GM21786 (cell line): ENCODE results near the gene ARID4B.
"Not testable (repeated sequence)": the region's sequence is repeated elsewhere in the genome, so short reads cannot be mapped to it uniquely, and the experiment has no call there.

Source experiments
- ATAC-seq: cut with Tn5 transposase; IDR thresholded peaks from one replicate; pipeline ENCODE4 v1.9.1; 2021; ENCODE audit not compliant: unreplicated experiment

Gene ARID4B

DNA sequence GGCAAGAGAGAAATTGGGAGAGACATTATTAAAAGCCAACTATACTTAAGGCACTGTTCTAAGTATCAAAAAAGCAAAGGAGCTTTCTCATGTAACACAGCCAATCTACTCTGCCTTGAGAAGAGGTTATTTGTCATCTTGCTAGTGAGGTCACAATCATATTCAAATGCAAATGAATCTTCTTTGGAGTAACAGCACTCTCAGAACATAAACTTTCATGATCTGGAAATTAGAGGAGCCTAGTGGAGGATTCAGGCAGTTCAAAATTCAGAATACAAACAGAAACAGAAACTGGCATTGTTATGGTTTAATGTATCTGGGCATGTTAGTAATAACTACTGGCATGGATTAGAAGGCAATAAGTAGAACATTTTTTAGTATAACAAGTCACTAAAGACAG, 57.4 kb downstream of the ARID4B start:
- no peak for ATAC-seq

DNA sequence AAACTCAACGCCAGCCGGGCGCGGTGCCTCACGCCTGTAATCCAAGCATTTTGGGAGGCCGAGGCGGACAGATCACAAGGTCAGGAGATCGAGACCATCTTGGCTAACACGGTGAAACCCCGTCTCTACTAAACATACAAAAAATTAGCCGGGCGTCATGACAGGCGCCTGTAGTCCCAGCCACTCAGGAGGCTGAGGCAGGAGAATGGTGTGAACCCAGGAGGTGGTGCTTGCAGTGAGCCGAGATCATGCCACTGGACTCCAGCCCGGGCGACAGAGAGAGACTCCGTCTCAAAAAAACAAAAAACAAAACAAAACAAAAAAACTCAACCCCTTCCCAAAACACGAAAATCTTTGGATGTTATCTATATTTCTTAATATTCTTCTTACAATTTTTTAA, 58.0 kb downstream of the ARID4B start:
- not testable (repeated sequence) for ATAC-seq

DNA sequence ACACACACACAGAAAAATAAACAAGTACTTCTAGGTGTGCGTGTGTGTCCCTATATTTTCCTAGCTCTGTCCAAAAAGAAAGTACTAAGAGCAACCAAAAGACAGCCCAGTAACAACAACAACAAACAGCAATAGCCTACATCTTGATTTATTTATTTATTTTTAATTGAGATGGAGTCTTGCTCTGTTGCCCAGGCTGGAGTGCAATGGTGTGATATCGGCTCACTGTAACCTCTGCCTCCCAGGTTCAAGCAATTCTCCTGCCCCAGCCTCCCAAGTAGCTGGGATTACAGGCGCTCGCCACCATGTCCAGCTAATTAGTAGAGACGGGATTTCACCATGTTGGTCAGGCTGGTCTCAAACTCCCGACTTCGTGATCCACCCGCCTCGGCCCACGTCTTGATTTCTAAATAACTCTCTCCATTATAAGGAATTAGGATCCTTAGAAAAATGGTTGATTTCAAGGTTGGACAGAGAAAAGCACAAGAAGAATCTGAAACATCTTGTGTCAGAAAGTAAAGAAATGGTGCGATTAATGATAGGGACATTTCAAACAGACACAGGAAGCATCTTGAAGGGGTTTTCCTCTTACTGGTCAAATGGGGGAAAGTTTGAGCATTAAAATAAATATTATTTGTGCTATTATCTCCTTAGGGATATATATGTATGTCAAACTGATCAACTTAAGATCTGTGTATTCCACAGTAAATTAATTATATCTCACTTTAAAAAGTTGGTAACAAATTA, 59.4 kb downstream of the ARID4B start:
- ATAC-seq: no peak

DNA sequence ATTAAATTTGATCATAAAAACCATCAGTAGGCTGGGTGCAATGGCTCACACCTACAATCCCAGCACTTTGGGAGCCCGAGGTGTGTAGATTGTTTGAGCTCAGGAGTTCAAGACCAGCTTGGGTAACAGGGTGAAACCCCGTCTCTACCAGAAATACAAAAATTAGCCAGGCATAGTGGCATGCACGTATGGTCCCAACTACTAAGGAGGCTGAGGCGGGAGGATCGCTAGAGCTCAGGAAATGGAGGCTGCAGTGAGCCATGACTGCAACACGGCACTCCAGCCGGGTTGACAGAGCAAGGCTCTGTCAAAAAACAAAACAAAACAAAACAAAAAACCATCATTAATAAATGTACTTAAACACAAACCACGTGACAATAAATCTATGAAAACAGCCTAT, 61.0 kb downstream of the ARID4B start:
- no peak for ATAC-seq

DNA sequence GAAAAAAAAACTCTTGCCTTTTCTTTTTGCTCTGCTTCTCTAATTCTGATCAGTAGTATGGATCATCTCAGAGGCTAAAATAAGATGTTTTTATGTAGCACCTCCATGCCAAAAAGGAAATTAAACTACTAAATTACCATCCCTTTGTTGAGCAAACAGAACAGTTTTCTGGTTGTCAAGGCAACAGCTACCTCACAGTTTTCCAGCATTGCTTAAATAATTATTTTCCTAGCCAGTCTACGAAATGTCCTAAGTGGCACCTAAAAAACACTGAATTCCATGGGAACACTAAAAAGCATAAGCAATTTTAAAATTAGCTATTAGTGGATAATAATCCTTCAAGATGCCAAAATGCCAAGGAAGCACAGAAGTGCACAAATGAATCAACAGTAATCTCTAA, 61.7 kb downstream of the ARID4B start:
- ATAC-seq: no peak

DNA sequence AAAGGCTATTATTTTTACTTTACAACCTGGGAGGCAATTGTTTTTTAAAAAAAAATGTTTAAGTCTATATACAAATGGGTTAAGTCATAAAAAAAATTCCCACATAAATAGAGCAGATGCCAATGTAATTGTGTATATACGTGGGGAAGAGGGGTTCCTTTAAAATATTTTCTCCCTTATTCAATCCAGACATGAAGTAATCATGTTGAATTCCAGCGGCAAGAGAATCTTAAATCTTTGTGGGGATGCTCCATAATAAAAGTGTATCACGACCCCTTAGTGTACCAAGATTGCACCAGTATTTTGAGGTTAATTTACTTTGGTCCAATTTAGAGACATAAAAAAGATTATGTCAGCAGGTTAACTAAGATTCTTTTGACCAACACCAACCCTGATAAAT, 62.1 kb downstream of the ARID4B start:
- no peak for ATAC-seq

DNA sequence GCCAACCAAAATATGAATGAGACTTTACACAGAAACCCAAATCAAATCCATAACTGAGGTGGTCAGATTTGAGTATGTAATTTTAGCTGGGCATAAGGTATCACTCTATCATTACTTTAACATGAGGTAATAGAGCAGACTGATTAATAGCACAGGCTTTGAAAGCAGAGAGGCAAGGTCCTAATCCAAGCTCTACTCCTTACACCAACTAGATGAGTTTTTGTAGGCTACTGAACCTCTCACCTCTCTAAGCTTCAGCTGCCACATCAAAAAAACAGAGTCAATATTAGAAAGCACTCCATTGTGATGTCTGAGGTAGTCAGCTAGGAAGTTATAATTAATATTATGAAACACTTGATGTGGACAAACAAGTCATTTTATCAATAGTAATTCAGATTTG, 63.7 kb downstream of the ARID4B start:
- no peak for ATAC-seq

DNA sequence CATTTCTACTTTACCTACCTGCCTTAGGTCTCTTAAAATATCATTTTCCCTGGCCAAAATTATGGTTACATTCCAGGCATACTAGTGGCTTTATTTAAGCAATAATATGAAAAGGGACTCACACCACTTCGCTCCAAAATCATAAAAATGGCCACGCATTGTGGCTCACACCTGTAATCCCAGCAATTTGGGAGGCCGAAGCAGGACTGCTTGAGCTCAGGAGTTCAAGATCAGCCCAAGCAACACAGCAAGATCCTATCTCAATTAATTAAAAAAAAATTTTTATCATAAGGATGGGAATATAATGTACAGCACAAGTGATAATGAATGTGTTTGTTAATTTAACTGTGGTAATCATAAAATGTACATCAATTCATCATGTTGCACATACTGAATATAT, 65.4 kb downstream of the ARID4B start:
- ATAC-seq: no peak

DNA sequence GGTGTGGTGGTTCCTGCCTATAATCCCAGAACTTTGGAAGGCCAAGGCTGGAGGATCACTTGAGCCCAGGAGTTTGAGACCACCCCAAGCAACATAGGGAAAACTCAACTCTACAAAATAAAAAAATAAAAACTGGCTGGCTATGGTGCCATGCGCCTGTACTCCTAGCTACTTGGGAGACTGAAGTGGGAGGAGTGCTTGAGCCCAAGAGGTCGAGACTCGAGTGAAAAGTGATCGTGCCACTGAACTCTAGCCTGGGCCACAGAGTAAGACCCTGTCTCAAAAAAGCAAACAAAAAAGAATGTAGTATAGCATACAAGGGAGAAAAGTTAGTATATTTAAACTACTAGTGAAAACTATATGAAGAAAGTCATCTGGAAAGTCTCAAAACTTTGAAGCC, 66.7 kb downstream of the ARID4B start:
- ATAC-seq: no peak

DNA sequence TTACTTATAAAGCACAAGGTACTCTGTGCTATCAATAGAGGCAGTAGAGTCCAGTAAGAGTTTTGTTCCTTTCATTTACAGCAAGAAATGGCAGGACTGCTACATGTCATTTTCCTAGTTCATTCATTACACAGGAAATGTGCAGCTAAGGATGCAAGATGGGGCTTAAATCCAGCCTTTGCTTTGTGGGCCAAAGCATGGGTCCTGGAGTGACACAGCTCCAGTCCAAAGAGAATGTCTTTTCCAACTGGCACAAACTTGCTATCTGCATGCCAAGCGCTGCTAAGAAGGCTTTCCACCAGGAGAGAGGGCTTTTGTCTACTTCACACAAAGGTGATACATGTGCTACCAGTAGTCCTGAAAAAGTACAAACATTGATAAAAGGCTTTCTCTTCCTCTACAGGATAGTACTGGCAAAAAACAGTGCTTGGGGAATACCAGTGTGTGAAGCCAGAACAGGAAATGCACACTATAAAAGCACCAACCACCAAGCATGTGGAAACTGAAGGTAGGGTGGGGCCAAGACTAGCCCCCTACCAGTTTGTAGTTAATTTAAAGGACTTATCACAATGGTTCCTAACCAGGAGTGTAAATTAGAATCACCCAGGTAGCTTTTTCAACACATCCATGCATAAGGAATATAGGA, 68.7 kb downstream of the ARID4B start:
- peak; percentile 71 for ATAC-seq

DNA sequence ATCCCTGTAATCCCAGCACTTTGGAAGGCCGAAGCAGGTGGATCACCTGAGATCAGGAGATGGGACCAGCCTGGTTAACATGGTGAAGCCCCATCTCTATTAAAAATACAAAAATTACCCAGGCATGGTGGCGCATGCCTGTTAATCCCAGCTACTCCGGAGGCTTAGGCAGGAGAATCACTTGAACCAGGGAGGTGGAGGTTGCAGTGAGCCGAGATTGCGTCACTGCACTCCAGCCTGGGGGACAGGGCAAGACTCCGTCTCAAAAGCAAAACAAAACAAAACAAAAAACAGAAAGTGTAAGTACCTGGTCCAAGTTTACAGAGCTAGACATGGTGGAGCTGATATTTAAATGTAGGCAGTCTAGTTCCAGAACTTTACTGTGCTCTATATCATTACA, 69.9 kb downstream of the ARID4B start:
- not testable (repeated sequence) for ATAC-seq

DNA sequence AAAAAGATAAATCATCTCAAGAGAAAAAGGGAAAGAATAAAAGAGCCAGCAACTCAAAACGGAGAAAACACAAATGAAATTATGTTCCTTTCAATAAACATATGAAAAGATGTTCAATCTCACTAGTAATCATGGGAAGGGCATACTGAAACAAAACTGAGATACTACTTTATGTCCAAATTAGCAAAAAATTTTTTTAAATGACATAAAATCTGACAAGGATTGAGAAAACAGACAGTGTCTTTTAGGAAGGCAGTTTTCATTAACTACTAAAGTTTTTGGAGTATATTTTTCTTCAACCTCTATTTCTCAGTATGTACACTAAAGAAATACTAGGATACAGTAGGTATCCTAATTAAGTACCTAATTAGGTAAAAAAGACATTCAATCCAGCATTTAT, 73.3 kb downstream of the ARID4B start:
- no peak for ATAC-seq

DNA sequence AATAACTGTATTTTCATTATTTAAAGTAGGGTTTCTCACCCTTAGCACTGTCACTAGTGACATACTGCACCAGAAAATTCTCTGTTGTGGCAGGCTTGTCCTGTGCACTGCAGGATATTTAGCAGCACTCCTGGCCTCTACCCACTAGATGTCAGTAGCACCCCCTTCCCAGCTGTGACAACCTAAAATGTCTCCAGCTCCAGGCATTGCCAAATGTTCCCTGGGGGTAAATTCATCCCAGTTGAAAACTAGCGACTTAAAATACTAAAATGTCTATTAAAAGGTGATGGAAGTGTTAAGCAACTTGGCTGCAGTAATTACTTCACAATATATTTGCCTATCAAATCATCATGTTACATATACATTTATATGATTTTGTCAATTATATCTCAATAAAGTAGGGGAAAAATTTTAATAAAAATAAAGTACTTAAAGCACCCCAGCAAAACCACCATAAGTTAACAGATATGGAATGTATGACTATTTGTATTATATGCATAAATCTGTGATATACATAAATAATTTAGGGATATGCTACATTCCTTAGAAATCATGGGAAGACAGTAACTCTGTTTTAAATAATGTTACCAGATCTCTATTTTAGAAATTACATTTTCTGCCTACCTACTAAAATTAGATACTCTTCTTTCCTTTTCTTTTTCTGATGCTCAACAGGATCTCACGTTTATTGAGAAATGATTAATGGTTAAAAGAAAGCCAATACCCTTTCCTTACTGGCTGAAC, 74.6 kb downstream of the ARID4B start:
- peak; percentile 82 for ATAC-seq

DNA sequence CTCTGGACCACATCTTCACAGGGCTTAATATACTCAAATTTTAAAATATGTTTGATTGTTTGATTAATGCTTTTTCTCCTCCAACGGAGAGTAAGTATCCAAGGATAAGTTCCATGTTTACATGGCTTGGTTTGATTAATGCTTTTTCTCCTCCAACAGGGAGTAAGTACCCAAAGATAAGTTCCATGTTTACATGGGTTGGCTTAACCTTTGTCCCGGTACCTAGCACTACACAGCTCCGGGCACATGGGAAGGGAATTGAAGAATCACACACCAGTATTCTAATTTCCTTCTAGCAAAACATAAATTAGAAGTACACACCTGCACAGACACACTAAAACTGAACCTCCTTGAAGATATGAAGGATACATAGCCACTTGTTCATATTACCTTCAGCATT, 77.5 kb downstream of the ARID4B start:
- no peak for ATAC-seq

DNA sequence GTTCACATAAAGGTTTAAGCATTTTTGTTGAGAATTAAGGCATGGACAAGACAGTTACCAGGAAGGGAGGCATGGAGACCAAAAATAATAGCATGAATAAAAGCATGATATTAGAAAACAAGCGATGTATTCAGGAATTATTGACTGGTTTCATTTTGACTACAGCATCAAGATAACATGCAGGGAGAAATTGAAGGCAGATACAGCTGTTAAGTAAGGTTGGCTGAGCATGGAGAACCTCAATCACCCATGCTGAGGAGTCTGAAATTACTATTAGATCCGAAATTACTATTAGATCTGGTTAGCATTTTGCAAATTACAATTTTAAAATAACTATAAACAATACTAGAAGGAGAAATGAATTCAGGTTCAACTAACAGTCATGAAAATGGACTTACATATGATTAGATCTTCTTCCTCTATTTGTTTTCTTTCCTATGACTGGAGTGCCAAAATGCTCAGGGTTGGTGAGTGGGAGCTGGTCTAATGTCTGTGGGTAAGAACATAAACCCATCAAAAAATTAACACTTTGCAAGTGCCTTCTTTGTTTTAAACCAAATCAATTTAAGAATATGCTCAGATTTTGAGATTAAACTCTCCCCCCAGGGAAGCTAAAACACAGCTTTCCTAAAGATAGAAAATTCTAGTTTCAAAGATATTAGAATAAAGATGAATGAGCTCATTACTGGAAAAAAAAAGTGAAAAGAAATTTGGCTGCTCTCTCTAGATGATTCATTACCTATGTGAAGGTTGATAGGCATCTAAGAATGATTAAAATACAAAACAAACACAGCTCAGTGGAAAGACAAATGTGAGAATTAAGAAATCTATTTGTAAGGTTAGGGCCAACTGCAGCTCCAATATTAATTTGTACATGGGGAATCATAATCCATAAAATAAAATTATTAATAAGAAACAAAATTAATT, 81.7 kb downstream of the ARID4B start:
- no peak for ATAC-seq

DNA sequence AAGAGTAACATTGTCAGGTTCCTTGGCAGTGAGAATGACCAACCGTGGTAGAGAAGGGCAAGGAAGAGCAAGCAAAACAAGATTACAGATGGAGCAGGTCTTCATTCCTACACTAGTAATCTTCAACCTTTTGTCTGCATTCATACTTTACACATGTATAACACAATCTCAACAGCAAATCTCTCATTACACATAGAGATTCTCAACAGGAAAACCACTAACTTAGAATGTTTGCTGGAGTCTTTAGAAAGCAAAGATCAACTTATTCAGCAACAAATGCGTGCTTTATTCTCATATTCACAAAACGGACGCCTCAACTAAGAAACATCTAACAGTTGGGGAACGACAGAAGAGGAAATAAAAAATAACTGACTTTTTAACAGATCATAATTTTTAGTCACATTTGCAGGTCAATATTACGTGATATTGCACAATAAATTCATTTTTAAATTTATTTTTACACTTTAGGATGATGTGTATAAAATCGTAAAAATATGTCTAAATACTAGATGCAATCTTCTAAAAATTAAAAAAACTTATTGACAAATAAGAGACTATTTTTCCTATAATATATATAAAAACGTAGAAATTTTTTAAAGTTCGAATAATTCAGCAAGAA, 82.9 kb downstream of the ARID4B start:
- ATAC-seq: no peak

DNA sequence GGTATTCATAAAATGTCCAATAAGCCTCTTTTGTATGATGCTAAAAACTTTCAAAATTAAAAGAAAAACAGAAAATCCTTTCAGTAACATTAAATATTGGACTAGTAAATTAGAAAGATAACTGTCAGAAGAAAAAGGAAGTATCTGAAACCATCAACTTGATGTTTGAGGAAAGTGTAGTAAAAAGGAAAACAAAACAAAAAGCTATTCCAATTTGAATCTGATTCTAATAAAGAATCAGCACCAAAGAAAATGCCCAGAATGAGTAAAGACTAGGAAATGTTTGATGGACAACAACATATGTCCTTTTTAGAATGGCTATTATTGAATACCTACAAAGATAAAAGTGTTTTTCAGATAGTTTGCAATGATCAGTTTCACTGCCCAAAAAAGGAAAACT, 87.0 kb downstream of the ARID4B start:
- no peak for ATAC-seq

DNA sequence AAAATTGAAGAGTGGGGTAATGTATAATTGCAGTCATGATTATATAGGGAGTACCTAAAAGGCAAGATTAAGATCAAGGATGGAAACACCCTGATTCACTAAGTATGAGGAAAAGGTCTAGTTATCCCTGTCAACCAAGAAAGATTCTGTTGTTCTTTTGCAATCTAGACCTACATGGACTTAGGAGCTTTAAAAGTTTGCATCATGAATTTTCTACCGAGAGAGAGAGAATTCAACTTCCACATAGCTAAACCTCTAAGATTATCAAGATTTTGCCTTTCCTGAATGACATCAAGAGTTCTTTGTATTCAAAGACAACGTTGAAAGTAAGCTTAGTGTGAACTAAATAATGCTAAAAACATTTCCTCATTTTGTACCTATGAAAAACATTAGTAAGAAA, 88.1 kb downstream of the ARID4B start:
- no peak for ATAC-seq

DNA sequence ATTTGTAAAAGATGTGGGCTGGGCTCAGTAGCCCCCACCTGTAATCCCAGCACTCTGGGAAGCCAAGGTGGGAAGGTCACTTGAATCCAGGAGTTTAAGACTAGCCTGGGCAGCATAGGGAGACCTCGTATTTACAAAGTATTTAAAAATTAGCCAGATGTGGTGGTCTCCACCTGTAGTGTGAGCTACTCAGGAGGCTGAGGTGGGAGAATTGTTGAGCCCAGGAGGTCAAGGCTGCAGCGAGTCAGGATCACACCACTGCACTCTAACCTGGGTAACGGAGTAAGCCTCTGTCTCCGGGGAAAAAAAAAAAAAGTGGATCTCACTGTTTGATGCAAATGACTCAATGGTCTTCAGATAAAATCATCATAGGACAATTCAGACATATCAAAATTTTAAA, 89.4 kb downstream of the ARID4B start:
- ATAC-seq: no peak

DNA sequence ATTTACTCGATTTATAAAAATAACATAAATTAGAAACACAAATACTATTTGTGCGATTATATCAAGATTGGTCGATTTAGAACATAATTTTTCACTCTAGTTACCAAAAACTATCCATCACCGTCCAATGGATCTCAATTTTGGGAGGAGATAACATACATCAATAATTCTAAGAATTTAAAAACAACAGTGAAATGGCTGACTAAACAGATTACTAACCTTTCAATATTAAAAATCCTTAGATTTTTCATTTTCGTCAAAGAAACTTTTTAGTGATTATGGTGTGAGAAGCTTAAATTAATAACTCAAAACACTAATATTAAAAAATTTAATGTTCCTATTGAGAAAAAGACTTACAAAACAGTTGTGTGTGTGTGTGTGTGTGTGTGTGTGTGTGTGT, 91.9 kb downstream of the ARID4B start:
- ATAC-seq: no peak

DNA sequence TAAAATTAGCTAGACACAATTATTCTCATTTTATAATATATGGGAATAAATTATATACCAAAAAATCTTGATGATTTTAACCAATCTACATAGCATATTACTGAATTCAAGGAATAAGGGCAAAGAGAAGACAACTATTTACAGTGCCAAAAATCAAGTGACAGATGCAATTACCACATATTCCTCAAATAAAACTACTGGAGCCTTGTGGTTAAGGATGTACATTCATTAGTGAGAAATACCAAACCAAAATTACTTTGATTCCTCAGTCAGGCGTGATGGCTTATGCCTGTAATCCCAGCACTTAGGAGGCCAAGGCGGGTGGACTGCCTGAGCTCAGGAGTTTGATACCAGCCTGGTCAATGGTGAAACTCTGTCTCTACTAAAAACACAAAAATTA, 98.1 kb downstream of the ARID4B start:
- ATAC-seq: no peak
